Renal cortex interstitium (tissue), 11 donors: ENCODE results near the gene H6PD. TPM values are rescaled to one million over a fixed set of nuclear protein-coding genes. Genes with fewer than 3 reads are reported as not detected.

ENCODE experiments used
- DNase-seq, 11 donors: peaks; one replicate each; pipeline ENCODE4 v3.0.0-alpha.2; 2013; ENCODE audit warnings: low read depth in 9 of 11, low spot score in 4 of 11; ENCODE audit errors: extremely low read depth in 1 of 11
- polyA plus RNA-seq, 3 donors: library from polyadenylated mRNA; unstranded; fragments of 120-200 nt; gene quantifications; one replicate each; pipeline ENCODE4 v1.2.1, GENCODE V29; 2013; ENCODE audit not compliant: insufficient read length in 3 of 3

H6PD gene
- polyA plus RNA-seq, 3 donors = 35.7 to 42.3 (median 40.5) TPM

DNA sequence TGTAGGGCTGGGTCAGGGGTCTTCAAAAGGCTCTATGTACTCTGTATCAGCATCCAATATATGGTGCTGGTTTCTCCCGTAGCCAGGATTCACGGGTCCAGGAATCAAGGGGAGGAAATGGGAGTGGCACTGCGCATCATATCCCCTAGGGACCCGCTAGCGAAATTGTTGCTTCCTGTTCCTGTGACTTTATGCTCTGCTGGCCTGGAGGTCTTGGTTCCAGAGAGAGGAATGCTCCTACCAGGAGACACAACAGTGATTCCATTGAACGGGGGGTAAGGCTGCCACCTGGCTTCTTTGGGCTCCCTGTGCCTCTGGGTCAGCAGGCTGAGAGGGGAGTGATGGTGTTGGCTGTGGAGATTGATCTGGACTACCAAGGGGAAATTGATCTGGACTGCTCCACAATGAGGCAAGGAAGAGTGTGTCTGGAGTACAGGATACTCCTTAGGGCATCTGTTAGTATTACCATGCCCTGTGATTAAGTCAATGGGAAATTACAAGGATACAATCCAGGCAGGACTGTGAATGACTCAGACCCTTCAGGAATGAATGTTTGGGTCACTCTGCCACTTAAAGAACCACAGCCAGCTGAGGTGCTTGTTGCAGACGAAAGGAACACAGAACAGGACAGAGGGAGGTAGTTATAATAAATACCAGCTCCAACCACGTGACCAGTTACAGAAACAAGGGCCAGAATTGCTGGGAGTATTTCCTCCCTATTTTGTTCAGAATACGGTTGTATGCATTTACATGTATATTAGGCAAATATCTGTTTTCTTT lies 68.4 kb downstream of the H6PD start:
- no peak for DNase-seq

DNA sequence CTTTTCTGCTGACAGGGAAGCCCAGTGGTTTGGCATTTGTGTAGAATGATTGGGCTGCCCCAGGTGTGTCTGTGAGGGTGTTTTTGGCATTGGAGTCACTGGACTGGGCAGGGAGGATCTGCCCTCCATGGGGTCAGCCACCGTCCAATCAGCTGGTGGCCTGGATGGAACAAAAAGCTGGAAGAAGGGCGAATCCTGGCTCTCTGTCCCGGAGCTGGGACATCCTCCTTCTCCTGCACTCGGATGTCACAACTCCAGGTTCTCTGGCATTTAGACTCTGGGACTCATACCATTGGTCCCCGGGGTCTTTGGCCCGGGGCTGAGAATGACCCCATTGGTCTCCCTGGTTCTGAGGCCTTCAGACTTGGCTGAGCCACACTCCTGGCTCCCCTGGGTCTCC lies 69.3 kb downstream of the H6PD start:
- DNase-seq = no peak

DNA sequence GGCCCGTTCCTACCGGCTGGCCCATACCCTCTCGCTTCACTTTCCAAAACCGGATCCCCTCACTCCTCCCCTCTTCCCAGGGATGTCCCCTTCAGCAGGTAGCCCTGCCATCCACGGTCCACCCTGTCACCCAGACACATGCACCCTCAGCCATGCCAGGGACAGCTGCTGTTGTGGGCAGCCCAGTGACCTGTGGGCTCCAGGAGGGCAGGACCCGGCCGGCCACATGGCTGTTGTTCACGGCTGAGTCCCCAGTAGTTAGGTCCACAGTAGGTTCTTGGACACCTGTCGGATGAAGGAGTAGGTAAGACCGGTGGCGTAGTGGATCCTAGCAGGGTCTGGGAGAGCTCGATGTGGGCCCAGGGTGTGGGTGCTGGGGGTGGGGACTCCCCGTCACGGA lies 70.6 kb downstream of the H6PD start:
- DNase-seq = no peak

DNA sequence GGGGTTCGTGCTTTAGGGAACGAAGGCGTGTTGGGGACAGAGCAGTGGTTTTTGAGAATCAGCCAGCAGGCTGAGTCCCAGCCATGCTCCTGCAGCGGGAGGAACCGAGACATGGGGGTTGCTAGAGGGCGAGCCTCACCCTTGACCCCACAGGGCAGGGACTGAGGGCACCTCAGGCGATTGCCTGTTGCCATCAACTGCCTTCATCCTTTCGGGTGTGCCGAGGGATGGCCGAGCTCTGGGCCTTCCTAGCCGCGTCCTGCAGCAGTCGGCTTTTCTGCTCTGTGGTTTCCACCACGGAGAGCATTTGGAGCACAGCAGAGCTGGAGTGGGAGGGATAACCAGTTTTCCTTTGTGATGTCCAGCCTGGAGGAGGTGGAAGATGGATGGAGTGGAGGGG lies 71.4 kb downstream of the H6PD start:
- no peak for DNase-seq

DNA sequence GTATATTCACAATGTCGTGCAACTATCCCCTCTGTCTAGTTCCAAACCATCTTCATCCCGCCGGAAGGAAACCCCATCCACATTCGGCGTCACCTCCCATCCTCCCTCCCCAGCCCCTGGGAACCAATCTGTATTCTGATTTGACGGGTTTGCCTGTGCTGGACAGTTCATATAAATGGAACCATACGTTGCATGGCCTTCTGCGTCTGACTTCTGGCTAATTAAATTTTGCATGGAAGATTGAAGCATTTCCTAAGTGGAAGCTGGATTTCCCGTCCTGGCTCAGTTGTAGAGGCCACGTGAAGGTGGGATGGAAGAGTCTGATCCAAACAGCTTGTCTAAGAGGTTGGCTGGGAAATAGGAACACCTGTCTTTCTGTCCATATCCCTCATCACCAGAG lies 72.7 kb downstream of the H6PD start:
- DNase-seq = no peak

DNA sequence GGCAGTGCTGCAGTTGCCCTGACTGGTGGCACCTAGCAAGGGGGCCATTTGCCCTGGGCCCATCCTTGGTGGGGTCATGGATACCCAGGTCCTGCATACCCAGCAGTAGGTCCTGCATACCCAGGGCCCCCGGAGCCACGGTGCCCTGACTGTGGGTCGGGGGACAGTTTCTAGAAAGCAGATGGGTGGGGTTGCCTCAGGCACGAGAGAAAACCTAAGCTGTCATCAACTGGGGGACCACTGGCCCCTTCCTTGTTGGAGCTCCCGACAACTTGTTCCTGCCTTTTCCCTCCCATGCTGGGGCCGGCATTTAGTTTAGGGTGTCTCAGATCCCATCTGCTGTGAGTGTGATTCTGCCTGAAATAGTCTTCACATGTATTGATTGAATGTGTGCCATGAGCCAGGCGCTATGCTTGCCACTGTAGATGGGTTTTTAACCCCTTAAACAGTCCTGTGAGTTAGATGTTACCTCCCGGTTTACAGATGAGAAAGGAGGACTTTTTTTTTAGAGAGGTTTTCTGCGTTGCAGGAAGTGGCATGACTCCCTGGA lies 73.7 kb downstream of the H6PD start:
- DNase-seq = no peak

DNA sequence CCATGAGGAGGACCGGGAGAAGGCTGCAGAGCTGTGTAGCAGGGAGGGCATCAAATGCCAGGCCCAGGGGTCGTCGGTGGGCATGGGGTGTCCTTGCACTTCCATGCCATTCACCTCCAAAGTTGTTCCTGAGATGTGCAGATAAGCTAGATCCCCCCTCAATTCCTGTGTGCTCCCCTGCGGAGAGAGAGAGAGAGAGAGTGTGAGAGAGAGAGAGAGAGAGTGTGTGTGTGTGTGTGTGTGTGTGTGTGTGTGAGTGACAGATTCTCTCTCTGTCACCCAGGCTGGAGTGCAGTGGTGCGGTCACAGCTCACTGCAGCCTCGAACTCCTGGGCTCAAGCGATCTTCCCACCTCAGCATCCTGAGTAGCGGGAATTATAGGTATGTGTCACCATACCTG lies 74.5 kb downstream of the H6PD start:
- no peak for DNase-seq

DNA sequence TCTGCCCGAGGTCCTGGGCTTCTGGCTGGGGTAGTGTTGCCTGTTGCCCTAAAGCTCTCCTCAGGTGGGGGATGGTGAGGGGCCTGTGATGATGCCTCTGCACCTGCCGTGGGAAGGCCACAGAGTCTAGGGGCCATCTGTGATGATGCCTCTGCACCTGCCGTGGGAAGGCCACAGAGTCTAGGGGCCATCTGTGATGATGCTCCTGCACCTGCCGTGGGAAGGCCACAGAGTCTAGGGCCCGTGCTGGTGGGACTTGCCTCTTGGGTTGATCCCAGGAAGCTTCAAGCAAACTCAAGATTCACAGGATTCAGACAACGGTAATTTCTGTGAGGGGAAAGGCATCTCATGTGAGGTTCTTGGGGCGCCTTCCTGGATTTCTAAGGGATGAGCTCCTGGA lies 75.4 kb downstream of the H6PD start:
- no peak for DNase-seq

DNA sequence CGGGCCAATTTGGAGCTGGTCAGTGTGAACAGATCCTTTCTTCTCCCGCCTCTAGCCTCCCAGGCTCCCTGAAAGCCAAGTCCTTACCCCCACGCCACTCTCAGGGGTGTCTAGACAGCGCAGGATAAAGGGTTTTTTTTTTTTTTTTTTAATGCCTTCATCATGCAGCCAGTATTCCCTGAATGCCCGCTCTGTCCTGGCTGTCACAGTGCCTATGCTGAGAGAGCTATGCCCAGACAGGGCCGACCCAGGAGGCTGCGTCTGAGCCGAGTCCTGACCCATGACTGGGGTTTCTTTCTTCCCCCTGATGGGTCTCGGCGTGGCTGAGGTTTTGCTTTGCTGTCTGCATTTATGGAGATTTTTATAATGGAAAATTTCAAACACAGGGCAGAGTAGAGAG lies 76.5 kb downstream of the H6PD start:
- DNase-seq = no peak

DNA sequence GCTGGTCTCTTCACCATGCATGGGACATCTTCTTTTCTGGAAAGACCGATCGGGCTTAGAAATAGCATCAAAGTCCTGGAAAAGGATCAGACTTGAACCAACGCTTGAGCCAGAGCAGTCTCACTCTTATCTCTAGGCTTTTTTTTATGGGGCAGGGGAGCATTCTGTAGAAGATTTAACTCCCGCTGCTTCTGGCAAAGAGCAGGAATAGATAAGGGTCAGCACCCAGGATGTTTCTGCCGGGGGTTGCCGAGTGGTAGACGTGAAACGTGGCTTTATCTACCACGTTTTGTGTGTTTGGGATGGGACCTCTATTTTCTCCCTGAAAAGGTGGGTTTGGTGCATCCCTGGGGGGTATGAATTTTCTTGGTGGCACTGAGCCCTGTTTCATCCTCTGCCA lies 76.9 kb downstream of the H6PD start:
- DNase-seq = no peak

DNA sequence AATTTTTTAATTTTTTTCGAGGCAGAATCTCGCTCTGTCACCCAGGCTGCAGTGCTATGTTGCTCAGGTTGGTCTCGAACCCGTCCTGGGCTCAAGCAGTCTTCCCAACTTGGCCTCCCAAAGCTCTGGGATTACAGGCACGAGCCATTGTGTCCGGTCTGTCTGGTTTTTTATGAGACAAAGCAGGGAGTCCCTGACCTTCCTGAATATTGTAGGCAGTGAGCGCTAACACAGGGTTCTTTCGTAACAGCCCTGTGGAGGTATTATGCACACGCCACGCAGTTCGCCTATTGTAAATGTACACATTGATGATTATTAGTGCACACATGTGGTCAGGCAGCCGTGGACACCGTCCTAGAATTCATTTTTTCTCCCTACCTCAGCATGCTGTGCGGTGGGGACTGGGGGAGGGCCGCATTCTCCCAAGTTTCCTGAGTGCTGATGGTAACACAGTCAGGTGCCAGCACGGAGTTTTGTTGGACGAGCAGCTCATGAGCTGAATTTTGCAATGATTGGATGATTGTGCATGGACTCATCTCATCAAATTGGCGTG lies 77.7 kb downstream of the H6PD start:
- DNase-seq = no peak

DNA sequence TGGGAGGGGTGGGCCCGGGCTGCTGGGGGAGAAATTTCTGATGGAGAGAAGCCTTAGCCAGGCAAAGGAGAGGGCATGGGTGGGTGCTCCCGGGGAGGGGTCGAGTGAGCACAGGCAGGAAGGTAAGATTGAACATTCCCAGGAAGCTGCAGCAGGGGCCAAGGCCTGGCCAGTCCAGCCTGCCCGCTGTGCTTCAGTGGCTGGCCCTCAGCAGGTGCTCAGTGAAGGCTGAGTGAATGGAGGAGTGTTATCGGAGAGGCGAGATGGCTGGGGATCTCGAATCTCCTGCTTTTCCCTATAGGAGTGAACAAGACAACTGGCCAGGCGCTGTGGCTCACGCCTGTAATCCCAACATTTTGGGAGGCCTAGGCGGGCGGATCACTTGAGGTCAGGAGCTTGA lies 79.0 kb downstream of the H6PD start:
- DNase-seq = no peak

DNA sequence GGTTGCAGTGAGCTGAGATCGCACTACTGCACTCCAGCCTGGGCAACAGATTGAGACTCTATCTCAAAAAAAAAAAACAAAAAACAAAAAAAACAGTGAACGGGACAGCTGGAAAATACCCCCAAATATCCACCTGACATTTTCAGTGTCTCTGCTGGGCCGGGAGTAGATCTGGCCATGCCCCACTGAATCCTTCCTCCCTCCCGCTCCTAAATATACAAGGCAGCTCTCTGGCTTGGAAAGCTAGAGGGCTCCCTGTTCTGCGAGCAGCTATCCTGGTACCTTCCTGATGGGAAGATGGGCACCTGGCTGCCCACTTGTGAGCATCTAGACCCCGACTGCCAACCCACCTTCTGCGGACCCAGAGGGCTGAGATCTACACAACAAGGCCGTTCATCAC lies 79.5 kb downstream of the H6PD start:
- no peak for DNase-seq

DNA sequence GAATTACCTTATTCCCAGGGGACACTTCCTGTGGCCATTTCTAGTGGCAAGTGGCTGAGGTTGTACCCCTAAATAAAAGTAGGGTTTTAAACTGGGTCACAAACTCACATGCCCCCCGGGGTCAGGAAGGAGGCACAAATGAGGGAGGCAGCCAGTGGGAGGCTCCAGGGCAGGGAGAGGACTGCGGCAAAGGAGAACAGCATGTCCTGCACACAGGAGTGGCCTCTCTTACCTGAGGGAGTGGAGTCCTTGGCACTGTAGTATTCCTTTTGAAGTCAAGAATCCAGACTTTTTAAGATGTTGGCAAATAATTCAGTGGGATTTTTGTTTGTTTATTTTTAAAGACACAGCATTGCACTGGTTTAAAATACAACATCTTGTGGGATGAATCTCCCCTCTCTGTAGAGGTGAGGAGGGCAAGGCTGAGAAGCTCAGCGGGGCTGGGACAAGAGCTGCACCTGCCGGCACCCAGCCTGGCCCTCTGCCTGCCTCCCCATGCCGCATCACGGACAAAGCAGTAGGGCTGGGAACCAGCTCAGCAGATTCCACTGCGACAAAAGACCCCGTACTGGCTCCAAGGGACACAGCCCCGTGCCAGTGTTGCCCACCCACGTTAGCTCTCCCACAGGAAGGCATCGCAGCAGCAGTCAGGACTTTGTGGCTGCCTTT lies 80.3 kb downstream of the H6PD start:
- no peak for DNase-seq

DNA sequence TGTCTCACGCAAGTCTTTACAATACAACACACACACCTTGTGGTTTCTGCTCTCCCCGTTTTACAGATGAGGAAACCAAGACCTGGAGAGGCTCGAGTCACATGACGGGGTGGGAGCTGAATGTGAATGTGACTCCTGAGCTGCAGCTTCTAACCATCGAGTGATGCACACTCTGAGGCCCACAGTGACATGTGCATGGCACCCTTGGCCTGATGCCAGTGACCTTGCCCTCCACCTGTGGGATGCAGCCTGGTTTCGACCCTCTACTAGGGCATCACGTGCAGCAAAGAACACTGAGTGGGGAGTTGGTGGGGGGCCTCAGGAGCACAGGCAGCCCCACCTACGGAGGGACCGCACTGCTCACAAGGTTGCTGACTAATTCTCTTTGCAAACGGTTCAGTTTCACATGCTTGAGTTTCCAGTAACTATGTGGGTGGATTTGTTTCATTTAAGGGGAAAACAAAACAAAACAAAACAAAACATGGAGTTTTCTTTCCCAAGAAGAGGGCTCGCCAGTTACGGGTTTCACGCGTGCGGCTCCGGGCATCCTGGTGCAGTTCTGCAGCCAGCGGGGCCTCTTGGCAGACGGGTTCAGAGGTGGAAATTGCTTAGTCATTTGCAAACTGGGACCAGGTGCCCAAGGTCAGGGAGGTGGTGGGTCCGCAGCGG lies 81.0 kb downstream of the H6PD start:
- no peak for DNase-seq

DNA sequence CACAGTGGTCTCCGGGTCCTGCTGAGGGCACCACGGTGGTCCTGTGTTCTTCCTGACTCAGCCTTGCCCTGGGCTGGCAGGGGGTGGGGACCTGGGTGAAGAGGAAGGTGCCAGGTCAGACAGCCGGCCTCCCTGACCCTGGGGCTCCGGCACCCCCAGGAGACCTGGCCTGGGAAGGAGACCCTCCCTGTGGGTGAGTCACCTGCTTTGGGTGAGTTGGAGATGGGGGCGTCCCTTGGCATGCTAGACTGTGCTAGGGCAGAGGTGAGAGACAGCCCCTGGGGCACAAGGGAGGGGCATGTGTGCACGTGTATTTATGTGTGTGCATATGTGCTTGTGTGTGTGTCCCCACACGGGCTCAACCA lies 81.5 kb downstream of the H6PD start:
- DNase-seq = no peak

DNA sequence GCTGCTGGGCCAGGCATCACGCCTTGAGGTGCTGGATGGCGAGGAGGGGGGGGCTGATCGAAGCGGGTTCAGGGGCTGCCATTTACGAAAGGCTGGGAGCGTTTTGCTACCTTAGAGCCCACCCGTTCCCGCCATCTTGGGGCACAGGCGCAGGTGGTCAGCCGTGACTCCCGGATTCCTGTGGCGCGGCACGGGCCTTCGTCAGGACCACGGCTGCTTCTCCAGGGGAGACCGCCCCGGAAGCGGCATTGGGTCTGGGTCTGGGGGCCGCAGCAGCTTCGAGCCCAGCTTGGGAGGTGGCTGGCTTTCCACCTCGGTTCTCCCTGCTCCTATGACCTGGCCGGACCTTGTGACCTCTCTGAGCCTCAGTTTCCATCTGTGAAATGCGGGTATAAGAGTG lies 81.9 kb downstream of the H6PD start:
- DNase-seq = no peak

DNA sequence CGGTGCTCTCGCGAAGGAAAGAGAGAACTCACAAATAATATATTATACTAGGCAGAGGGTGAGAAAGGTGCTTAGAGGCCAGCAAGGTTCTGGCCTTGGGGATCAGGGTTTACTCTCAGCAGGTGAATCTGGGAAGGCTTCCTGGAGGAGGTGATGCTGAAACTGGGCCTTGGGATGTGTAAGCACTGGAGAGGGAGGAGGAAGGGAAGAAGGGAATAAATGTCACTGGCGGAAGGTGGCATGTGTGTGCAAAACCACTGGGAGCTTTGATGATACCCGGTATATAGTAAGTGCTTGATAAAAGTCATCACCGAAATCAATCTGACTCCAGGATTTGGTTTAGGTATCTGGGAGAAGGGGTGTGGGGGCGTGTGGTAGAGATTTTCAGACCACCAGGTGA lies 82.5 kb downstream of the H6PD start:
- no peak for DNase-seq

DNA sequence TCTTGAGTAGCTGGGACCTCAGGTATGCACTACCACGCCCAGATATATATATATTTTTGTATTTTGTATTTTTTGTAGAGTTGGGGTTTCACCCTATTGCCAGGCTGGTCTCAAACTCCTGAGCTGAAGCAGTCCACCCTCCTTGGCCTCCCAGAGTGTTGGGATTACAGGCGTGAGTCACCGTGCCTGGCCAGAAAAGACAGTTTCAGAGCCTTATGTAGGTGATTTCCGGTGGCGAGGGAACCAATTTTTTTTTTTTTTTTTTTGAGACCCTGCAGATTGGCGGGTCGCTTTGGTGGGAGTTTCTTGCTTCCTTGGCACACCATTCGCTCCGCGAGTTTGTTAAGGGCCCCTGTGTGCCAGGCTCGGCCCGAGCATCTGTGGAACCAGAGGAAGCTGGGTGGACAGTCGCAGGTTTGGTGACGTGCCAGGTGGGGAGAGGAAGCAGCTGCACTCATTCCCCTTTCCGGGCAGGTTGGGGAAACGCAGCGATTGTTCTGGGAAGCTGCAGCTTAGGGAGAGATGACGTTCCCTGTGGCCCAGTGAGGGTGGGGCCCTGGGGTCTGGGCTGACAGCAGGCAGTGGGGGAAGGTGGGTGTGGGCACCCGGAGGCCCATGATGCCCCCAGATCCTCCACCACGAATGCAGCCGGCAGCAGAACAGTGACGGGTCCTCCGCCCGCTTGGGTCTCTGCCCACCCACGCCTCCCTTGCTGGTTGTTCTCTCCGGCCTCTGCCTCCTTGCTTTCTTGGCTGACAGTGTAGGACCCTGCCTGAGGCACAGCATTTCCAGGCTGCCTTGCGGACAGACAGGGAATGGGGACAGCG lies 83.2 kb downstream of the H6PD start:
- no peak for DNase-seq
